H1 (cell line): Measurements from ENCODE around the gene HOMER1. TPM values are rescaled to one million over a fixed set of nuclear protein-coding genes. Genes with fewer than 3 reads are reported as not detected.

Experiments used
- CTCF ChIA-PET: fragments of 300-600 bp; sonication (Branson Sonifier 250); formaldehyde crosslinking; loops from one replicate; lab custom pipeline; 2021; ENCODE audit not compliant: partially characterized antibody; lab: Charles Lee
- POLR2A ChIA-PET: fragments of 300-600 bp; sonication (Branson Sonifier 250); formaldehyde crosslinking; loops from one replicate; lab custom pipeline; 2021; ENCODE audit warnings: inconsistent platforms; ENCODE audit not compliant: partially characterized antibody; lab: Charles Lee
- DNase-seq, 2 experiments: peaks; one replicate each; pipeline versions ENCODE4 v3.0.0 to v3.0.0-alpha.2; 2010 to 2022; ENCODE audit warnings: low spot score in 2 of 2, low read depth in 1 of 2, mixed read lengths in 1 of 2
- FAIRE-seq: peaks from 2 replicates; lab custom pipeline; 2011; peaks lifted over from hg19 to GRCh38; lab: Jason Lieb, UNC
- H2AFZ ChIP-seq: 2 replicates; pipeline ENCODE4 v1.8.1; 2012; ENCODE audit warnings: low read length, inconsistent platforms
- H2AK5ac ChIP-seq: 2 replicates; pipeline ENCODE4 v1.6.1; 2013; ENCODE audit warnings: low read depth, low read length
- H2BK120ac ChIP-seq: replicated peaks from 2 replicates; pipeline ENCODE3; 2013; ENCODE audit warnings: low read depth, low read length, inconsistent platforms
- H2BK12ac ChIP-seq: 2 replicates; pipeline ENCODE4 v1.6.1; 2013; ENCODE audit warnings: low read depth, low read length
- H2BK15ac ChIP-seq: 2 replicates; pipeline ENCODE4 v1.6.1; 2013; ENCODE audit warnings: low read length
- H2BK20ac ChIP-seq: 2 replicates; pipeline ENCODE4 v1.6.1; 2013; ENCODE audit warnings: low read length
- H2BK5ac ChIP-seq: 2 replicates; pipeline ENCODE4 v1.6.1; 2013; ENCODE audit warnings: low read depth, low read length
- H3K14ac ChIP-seq: 2 replicates; pipeline ENCODE4 v1.6.1; 2013; ENCODE audit warnings: inconsistent platforms; ENCODE audit not compliant: insufficient read length
- H3K18ac ChIP-seq: 2 replicates; pipeline ENCODE4 v1.6.1; 2013; ENCODE audit warnings: low read length; ENCODE audit errors: extremely low read depth
- H3K23ac ChIP-seq: 2 replicates; pipeline ENCODE4 v1.6.1; 2013; ENCODE audit warnings: inconsistent platforms; ENCODE audit not compliant: insufficient read length
- H3K23me2 ChIP-seq: 2 replicates; pipeline ENCODE4 v1.6.1; 2013; ENCODE audit warnings: low read depth, low read length
- H3K27ac ChIP-seq: 2 replicates; pipeline ENCODE4 v1.6.1; 2011; ENCODE audit warnings: low read depth, low read length, inconsistent platforms
- H3K27me3 ChIP-seq, 4 experiments: replicated peaks in 1 of 4; 1 replicate in 1 of 4; 2 replicates in 3 of 4; pipeline versions ENCODE4 v1.6.1 to v1.8.1; 2011 to 2013; ENCODE audit warnings: low read length in 3 of 4, mild to moderate bottlenecking in 3 of 4, inconsistent platforms in 2 of 4, mixed read lengths in 2 of 4, moderate library complexity in 1 of 4; ENCODE audit not compliant: control insufficient read depth in 3 of 4, insufficient read depth in 3 of 4; ENCODE audit errors: extremely low read depth in 1 of 4
- H3K36me3 ChIP-seq, 4 experiments: 2 replicates each; pipeline versions ENCODE4 v1.6.1 to v1.8.1; 2011 to 2013; ENCODE audit warnings: mild to moderate bottlenecking in 4 of 4, low read length in 3 of 4, moderate library complexity in 2 of 4, control low read depth in 1 of 4, inconsistent platforms in 1 of 4; ENCODE audit not compliant: insufficient read depth in 4 of 4, control insufficient read depth in 2 of 4
- H3K4ac ChIP-seq: replicated peaks from 2 replicates; pipeline ENCODE3; 2013; ENCODE audit warnings: low read length, low read depth, mixed read lengths, inconsistent platforms; ENCODE audit not compliant: insufficient read length
- H3K4me1 ChIP-seq, 4 experiments: replicated peaks in 1 of 4; 1 replicate in 1 of 4; 2 replicates in 3 of 4; pipeline versions ENCODE4 v1.6.1 to v1.8.1; 2011 to 2013; ENCODE audit warnings: low read length in 3 of 4, inconsistent platforms in 2 of 4, mixed read lengths in 1 of 4; ENCODE audit not compliant: insufficient read depth in 4 of 4, control insufficient read depth in 3 of 4
- H3K4me2 ChIP-seq, 2 experiments: 2 replicates each; pipeline versions ENCODE4 v1.6.1 to v1.8.1; 2011 to 2013; ENCODE audit warnings: low read depth in 2 of 2, low read length in 2 of 2, control low read depth in 1 of 2, inconsistent platforms in 1 of 2, mild to moderate bottlenecking in 1 of 2; ENCODE audit not compliant: insufficient read depth in 1 of 2
- H3K4me3 ChIP-seq, 4 experiments: fragments of 200-600, 300-600 bp in 1 of 4; sonication (generic), shearing (Covaris generic), sonication (Bioruptor Twin) in 1 of 4; 2 replicates each; pipeline versions ENCODE4 v1.5.1 to v1.8.1; 2011 to 2016; ENCODE audit warnings: low read length in 4 of 4, low read depth in 3 of 4, control low read depth in 2 of 4, inconsistent platforms in 2 of 4, mild to moderate bottlenecking in 2 of 4, mixed read lengths in 1 of 4, moderate library complexity in 1 of 4; ENCODE audit not compliant: insufficient read depth in 2 of 4; ENCODE audit errors: extremely low read depth in 1 of 4
- H3K56ac ChIP-seq: replicated peaks from 2 replicates; pipeline ENCODE3; 2013; ENCODE audit warnings: low read depth, mild to moderate bottlenecking, mixed read lengths, low read length, inconsistent platforms; ENCODE audit not compliant: insufficient read length
- H3K79me1 ChIP-seq: 2 replicates; pipeline ENCODE4 v1.6.1; 2013; ENCODE audit warnings: low read depth, low read length, control low read depth
- H3K79me2 ChIP-seq, 2 experiments: 2 replicates each; pipeline versions ENCODE4 v1.6.1 to v1.8.1; 2012 to 2013; ENCODE audit warnings: low read length in 2 of 2, mild to moderate bottlenecking in 2 of 2, inconsistent platforms in 1 of 2; ENCODE audit not compliant: insufficient read depth in 2 of 2, control insufficient read depth in 1 of 2
- H3K9ac ChIP-seq, 4 experiments: replicated peaks in 1 of 4; 1 replicate in 1 of 4; 2 replicates in 3 of 4; pipeline versions ENCODE4 v1.6.1 to v1.8.1; 2011 to 2013; ENCODE audit warnings: low read depth in 3 of 4, low read length in 3 of 4, control low read depth in 2 of 4, mild to moderate bottlenecking in 2 of 4, moderate library complexity in 2 of 4, inconsistent platforms in 1 of 4; ENCODE audit errors: extremely low read depth in 1 of 4
- H3K9me3 ChIP-seq, 2 experiments: 2 replicates each; pipeline versions ENCODE4 v1.6.1 to v1.8.1; 2012 to 2013; ENCODE audit warnings: mild to moderate bottlenecking in 2 of 2, moderate library complexity in 2 of 2, control low read depth in 1 of 2, inconsistent platforms in 1 of 2, low read depth in 1 of 2, low read length in 1 of 2, mixed read lengths in 1 of 2; ENCODE audit not compliant: insufficient read depth in 2 of 2
- H4K20me1 ChIP-seq, 2 experiments: replicated peaks in 1 of 2; 2 replicates each; pipeline versions ENCODE3 to v1.8.1; 2011 to 2013; ENCODE audit warnings: inconsistent platforms in 2 of 2, low read length in 2 of 2, mild to moderate bottlenecking in 1 of 2; ENCODE audit not compliant: insufficient read depth in 2 of 2, control insufficient read depth in 1 of 2
- H4K5ac ChIP-seq: 2 replicates; pipeline ENCODE4 v1.6.1; 2013; ENCODE audit warnings: low read length, low read depth, mixed read lengths, inconsistent platforms; ENCODE audit not compliant: insufficient read length
- H4K8ac ChIP-seq: 2 replicates; pipeline ENCODE4 v1.8.0; 2013; ENCODE audit warnings: mild to moderate bottlenecking, moderate library complexity, low read length, inconsistent platforms; ENCODE audit not compliant: insufficient read depth; ENCODE audit errors: extremely low read depth
- H4K91ac ChIP-seq: replicated peaks from 2 replicates; pipeline ENCODE3; 2013; ENCODE audit warnings: low read length, mixed read lengths, inconsistent platforms; ENCODE audit not compliant: insufficient read length
- MAFK ChIP-seq: IDR thresholded peaks from 2 replicates; pipeline ENCODE4 v1.6.1; 2012; ENCODE audit warnings: low read depth, mild to moderate bottlenecking, improper control_type of control experiment, low read length
- WGBS, 2 experiments: shearing (Covaris generic) in 1 of 2; methylation state at CpG; one replicate each; pipeline versions ENCODE4 v1.1.6 to v1.1.7; 2013 to 2015; ENCODE audit warnings: low lambda C conversion rate in 2 of 2, mixed read lengths in 2 of 2, inconsistent platforms in 1 of 2, low coverage in 1 of 2, missing lambda C conversion rate in 1 of 2; ENCODE audit not compliant: insufficient replicate concordance in 2 of 2, insufficient coverage in 1 of 2, insufficient read length in 1 of 2; ENCODE audit errors: extremely low coverage in 1 of 2, missing lambda C conversion rate in 1 of 2; 5-methylcytosine and 5-hydroxymethylcytosine counted together
- polyA plus RNA-seq, 7 experiments: library from polyadenylated mRNA; depleted of rRNA in 3 of 7; stranded (reverse) in 5 of 7; unstranded in 2 of 7; fragments of >200 nt in 5 of 7; fragments of 200-250 nt in 2 of 7; gene quantifications; 1 replicate in 5 of 7; 2 replicates in 1 of 7; 4 replicates in 1 of 7; pipeline versions ENCODE4 v1.2.1 to v1.2.3, GENCODE V29; 2011 to 2013; ENCODE audit warnings: missing spikeins in 2 of 7, mixed read lengths in 2 of 7
- total RNA-seq: library from RNA; stranded (reverse); fragmentation: NEBNext Ultra II Directional; extraction: Animal tissue kit (Norgen Biotek cat#: 25700); gene quantifications from 2 replicates; pipeline ENCODE4 v1.2.1, GENCODE V29; 2021
- TF ChIP-seq, protein P1 (sequence below): IDR thresholded peaks from 2 replicates; pipeline ENCODE4 v1.6.1; 2012; ENCODE audit warnings: low read length, inconsistent platforms

HOMER1 gene
- total and polyA plus RNA-seq, 2 of the 8 experiments (the other 6 are each of a cell fraction or from before 2014, with no cell fraction given) = 6.4 to 57.9 TPM

- Histone ChIP-seq H4K20me1 (peaks cover 3 to 5% of the 10 kb centered on the region in 2 experiments), H2BK5ac (no peak overlapping the region), H2BK20ac (no peak overlapping the region), H3K56ac (no peak overlapping the region), H2BK15ac (no peak overlapping the region), H2AFZ (no peak overlapping the region), H4K5ac (no peak overlapping the region), H3K4me2 (no peak overlapping the region), H2BK120ac (no peak overlapping the region), H3K36me3 (no peaks in the 10 kb centered on the region; a peak in 1 of 8 replicates), H3K79me2 (peaks cover 10 to 95% of the 10 kb centered on the region in 2 experiments), H3K4ac (no peak overlapping the region), H4K91ac (no peak overlapping the region), H3K9ac (0 out of 7 replicates have a peak overlapping the region, but pooled peaks of 1 of the 4 experiments have one; percentile 19), H3K4me1 (peaks cover 0 to 7% (median 2%) of the 10 kb centered on the region in 4 experiments; a peak in 2 of 7 replicates), H3K27me3 (no peaks in the 10 kb centered on the region), H3K23me2 (no peaks in the 10 kb centered on the region), H2AK5ac (no peak overlapping the region), H3K9me3 (no peaks in the 10 kb centered on the region), H2BK12ac (no peak overlapping the region), H3K4me3 (no peak overlapping the region), H3K18ac (no peak overlapping the region), H3K14ac (no peak overlapping the region), H3K27ac (no peak overlapping the region), H4K8ac (no peak overlapping the region), H3K79me1 (peaks cover 2% of the 10 kb centered on the region; the same call in 1 of the 2 replicates), H3K23ac (no peak overlapping the region)
- FAIRE-seq = no peak
- DNase-seq = no peak
- 83% methylated on average over 2 of the region's 2 CpGs; no CpG with 5 or more reads in 1 of the 2 experiments for WGBS, 2 experiments
- ChIA-PET CTCF (interaction anchor here (0.6 to 4.6 kb wide), 5 partner anchors 9 to 234 kb away, joined by 3 to 18 read pairs (median 4); no protein-coding TSS in a partner anchor), POLR2A (interaction anchor here (0.8 to 1.0 kb wide), 2 partner anchors 11 to 27 kb away, joined by 3 to 4 read pairs; no protein-coding TSS in a partner anchor)
- no peak for TF ChIP-seq MAFK
- TF ChIP-seq, protein P1, sequence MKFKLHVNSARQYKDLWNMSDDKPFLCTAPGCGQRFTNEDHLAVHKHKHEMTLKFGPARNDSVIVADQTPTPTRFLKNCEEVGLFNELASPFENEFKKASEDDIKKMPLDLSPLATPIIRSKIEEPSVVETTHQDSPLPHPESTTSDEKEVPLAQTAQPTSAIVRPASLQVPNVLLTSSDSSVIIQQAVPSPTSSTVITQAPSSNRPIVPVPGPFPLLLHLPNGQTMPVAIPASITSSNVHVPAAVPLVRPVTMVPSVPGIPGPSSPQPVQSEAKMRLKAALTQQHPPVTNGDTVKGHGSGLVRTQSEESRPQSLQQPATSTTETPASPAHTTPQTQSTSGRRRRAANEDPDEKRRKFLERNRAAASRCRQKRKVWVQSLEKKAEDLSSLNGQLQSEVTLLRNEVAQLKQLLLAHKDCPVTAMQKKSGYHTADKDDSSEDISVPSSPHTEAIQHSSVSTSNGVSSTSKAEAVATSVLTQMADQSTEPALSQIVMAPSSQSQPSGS = no peak
These were observed 27.8 kb downstream of the HOMER1 start for GRCh38 chr5:79486116-79486515.
